Parathyroid adenoma (tissue), 2 donors: ENCODE measurements around the gene EXOC3.

Experiments
- H2AFZ ChIP-seq: fragments of 300-600 bp; sonication (generic); one replicate; pipeline ENCODE4 v1.7.0; 2017; ENCODE audit warnings: antibody characterized with exemption, mild to moderate bottlenecking
- H3K27ac ChIP-seq: fragments of 300-600 bp; sonication (generic); one replicate; pipeline ENCODE4 v1.7.0; 2017
- H3K27me3 ChIP-seq: fragments of 300-600 bp; sonication (generic); one replicate; pipeline ENCODE4 v1.7.0; 2017; ENCODE audit warnings: low read length; ENCODE audit not compliant: control insufficient read depth, insufficient read depth
- H3K36me3 ChIP-seq: fragments of 300-600 bp; sonication (generic); one replicate; pipeline ENCODE4 v1.7.0; 2017; ENCODE audit warnings: low read length; ENCODE audit not compliant: control insufficient read depth, insufficient read depth
- H3K4me1 ChIP-seq: fragments of 300-600 bp; sonication (generic); one replicate; pipeline ENCODE4 v1.7.0; 2017; ENCODE audit warnings: control low read depth
- H3K4me2 ChIP-seq: fragments of 300-600 bp; sonication (generic); one replicate; pipeline ENCODE4 v1.7.0; 2017; ENCODE audit warnings: low read length
- H3K4me3 ChIP-seq: fragments of 300-600 bp; sonication (generic); one replicate; pipeline ENCODE4 v1.7.0; 2017; ENCODE audit warnings: low read depth, low read length
- H3K79me2 ChIP-seq: fragments of 300-600 bp; sonication (generic); one replicate; pipeline ENCODE4 v1.7.0; 2017; ENCODE audit warnings: control low read depth
- H3K9ac ChIP-seq: fragments of 300-600 bp; sonication (generic); one replicate; pipeline ENCODE4 v1.7.0; 2017; ENCODE audit warnings: mild to moderate bottlenecking
- H3K9me3 ChIP-seq: fragments of 300-600 bp; sonication (generic); one replicate; pipeline ENCODE4 v1.7.0; 2017; ENCODE audit warnings: low read length; ENCODE audit not compliant: control insufficient read depth
- TF ChIP-seq, protein P1 (sequence below): fragments of 300-600 bp; sonication (generic); IDR thresholded peaks from one replicate; pipeline ENCODE4 v1.7.0; 2017; ENCODE audit warnings: antibody characterized with exemption, mild to moderate bottlenecking
- donor health status: primary hyperparathyroidism.

Gene EXOC3

DNA sequence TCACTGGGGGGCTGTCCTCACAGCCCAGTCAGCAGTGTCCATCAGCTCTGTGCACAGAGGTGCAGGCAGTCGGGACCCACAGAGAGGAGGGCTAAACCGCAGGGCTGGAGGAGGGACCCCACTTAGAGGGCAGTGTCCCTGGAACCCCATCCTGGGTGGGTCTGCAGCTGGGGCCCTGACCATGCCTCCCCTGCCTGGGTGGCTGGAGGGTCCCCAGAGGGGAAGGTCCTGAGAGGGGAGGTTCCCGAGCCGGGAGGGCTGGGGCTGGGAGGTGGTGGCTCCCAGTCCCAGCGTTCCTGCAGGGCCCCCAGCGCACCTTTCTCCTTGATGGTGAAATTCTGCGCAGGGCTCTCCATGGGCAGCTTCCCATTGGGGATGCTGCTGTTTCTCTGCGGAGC is 32.7 kb downstream of the EXOC3 start:
- Histone ChIP-seq H3K4me1 (peaks cover 4% of the 10 kb centered on the region), H3K27ac (no peak overlapping the region), H3K4me2 (no peak overlapping the region), H3K27me3 (no peaks in the 10 kb centered on the region), H3K79me2 (no peaks in the 10 kb centered on the region), H3K9me3 (no peaks in the 10 kb centered on the region), H3K4me3 (no peak overlapping the region), H2AFZ (no peak overlapping the region), H3K36me3 (no peaks in the 10 kb centered on the region), H3K9ac (no peak overlapping the region)
- TF ChIP-seq, protein P1, sequence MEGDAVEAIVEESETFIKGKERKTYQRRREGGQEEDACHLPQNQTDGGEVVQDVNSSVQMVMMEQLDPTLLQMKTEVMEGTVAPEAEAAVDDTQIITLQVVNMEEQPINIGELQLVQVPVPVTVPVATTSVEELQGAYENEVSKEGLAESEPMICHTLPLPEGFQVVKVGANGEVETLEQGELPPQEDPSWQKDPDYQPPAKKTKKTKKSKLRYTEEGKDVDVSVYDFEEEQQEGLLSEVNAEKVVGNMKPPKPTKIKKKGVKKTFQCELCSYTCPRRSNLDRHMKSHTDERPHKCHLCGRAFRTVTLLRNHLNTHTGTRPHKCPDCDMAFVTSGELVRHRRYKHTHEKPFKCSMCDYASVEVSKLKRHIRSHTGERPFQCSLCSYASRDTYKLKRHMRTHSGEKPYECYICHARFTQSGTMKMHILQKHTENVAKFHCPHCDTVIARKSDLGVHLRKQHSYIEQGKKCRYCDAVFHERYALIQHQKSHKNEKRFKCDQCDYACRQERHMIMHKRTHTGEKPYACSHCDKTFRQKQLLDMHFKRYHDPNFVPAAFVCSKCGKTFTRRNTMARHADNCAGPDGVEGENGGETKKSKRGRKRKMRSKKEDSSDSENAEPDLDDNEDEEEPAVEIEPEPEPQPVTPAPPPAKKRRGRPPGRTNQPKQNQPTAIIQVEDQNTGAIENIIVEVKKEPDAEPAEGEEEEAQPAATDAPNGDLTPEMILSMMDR: no peak

DNA sequence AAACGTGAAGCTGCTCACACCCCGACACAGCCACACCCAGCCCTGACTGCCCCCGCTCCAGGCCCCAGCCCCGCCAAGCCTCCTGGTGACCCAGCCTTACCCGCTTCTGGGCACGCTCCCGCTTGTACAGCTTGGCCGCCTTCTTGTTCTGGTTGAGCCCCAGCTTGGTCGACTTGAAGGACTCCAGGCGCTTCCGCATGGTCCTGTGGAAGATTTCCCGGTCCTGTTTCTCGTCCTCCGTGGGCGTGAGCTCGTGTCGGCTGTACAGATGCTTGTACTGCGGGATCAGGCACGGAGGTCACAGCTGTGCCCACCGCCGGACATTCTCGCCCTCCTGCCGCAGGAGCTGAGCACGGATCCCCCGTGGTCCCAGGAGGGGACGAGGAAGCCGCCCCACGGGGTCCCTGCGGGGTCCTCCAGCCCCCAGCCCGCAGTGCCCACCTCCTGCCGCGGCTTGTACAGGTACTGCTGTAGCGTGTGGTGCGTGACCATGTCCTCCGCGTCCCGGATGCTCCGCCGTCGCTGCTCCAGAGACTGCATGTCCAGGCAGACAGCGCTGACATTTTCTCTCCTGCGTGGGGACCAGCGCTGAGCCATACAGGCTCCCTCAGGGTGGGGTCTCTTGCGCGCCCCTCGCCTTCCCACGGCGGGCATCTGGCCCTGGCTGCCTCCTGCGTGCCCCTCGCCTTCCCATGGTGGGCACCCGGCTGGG is 33.3 kb downstream of the EXOC3 start:
- no peaks in the 10 kb centered on the region for H3K36me3 ChIP-seq
- no peak overlapping the region for H2AFZ ChIP-seq
- H3K4me3 ChIP-seq: no peak overlapping the region
- no peaks in the 10 kb centered on the region for H3K79me2 ChIP-seq
- peaks cover 4% of the 10 kb centered on the region for H3K4me1 ChIP-seq
- TF ChIP-seq, protein P1: no peak
- H3K9ac ChIP-seq: no peak overlapping the region
- H3K4me2 ChIP-seq: no peak overlapping the region
- H3K9me3 ChIP-seq: no peaks in the 10 kb centered on the region
- no peaks in the 10 kb centered on the region for H3K27me3 ChIP-seq
- H3K27ac ChIP-seq: no peak overlapping the region

DNA sequence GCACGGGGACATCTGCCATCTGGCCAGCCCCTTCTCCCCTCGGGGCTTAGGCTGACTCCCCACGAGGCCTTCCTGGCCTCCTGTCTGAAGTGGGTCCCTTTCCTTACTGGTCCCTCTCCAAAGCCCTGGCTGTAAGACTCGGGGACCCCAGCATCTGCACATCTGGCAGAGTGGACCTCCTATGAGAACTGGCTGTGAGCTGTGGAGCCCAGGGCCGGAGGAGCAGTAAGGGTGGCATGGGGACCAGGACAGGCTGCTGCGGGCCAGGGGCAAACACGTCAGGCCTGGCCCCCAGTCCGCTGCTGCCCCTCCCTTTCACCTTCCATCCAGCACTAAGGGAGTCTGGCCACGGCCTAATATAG is 33.8 kb downstream of the EXOC3 start:
- Histone ChIP-seq H2AFZ (no peak overlapping the region), H3K27ac (no peak overlapping the region), H3K4me3 (no peak overlapping the region), H3K9ac (no peak overlapping the region), H3K36me3 (no peaks in the 10 kb centered on the region), H3K4me2 (no peak overlapping the region), H3K4me1 (peaks cover 4% of the 10 kb centered on the region), H3K9me3 (no peaks in the 10 kb centered on the region), H3K27me3 (no peaks in the 10 kb centered on the region), H3K79me2 (no peaks in the 10 kb centered on the region)
- TF ChIP-seq, protein P1: no peak

DNA sequence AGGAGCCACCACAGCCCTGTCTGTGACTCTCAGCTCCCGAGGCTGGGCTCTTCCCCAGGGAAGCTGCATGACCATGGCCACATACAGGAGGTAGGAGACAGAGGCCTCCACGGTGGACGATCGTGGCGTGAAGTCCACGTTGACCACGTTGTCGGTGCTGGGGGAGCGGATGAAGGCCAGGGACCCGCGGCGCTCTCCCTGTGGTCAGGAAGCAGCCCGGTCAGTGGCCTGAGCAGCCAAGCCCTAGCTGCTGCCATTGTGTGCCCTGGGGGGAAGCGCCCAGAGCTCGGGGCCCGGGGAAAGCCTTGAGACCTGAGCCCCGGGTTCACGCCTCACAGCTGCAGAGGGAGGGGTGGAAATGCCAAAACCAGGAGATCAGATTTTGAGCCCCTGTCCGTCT is 34.3 kb downstream of the EXOC3 start:
- no peak overlapping the region for H3K4me2 ChIP-seq
- peaks cover 4% of the 10 kb centered on the region for H3K4me1 ChIP-seq
- TF ChIP-seq, protein P1: no peak
- no peak overlapping the region for H3K27ac ChIP-seq
- H2AFZ ChIP-seq: no peak overlapping the region
- no peak overlapping the region for H3K9ac ChIP-seq
- no peaks in the 10 kb centered on the region for H3K27me3 ChIP-seq
- no peaks in the 10 kb centered on the region for H3K79me2 ChIP-seq
- H3K36me3 ChIP-seq: no peaks in the 10 kb centered on the region
- H3K9me3 ChIP-seq: no peaks in the 10 kb centered on the region
- no peak overlapping the region for H3K4me3 ChIP-seq

DNA sequence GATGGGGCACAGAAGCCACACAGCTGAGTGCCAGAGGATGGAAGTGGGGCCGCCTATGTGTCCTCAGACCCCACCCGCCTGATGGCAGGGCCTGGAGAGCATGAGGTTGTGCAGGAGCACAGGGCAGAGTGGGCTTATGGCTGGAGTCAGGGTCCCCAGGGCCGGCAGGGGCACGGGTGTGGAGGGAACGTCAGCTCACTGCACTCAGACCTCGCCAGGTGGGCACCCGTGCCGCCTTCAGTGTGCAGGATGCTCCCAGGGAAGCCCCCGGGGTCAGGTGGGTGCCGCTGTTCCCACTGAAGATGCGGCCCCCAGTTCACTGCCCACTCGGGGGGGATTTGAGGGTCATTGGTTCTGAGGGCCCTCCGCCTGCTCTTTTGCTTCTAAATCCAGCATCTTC is 34.9 kb downstream of the EXOC3 start:
- Histone ChIP-seq H3K4me1 (peaks cover 4% of the 10 kb centered on the region), H3K4me2 (no peak overlapping the region), H3K9me3 (no peaks in the 10 kb centered on the region), H3K36me3 (no peaks in the 10 kb centered on the region), H3K27ac (no peak overlapping the region), H2AFZ (no peak overlapping the region), H3K27me3 (no peaks in the 10 kb centered on the region), H3K79me2 (no peaks in the 10 kb centered on the region), H3K9ac (no peak overlapping the region), H3K4me3 (no peak overlapping the region)
- TF ChIP-seq, protein P1: no peak
